GM18870 (cell line): ENCODE data around the gene SRGAP3.

Experiments
- ATAC-seq: cut with Tn5 transposase; IDR thresholded peaks from one replicate; pipeline ENCODE4 v1.9.1; 2021; ENCODE audit warnings: moderate library complexity; ENCODE audit not compliant: unreplicated experiment

SRGAP3 gene

GRCh38 chr3:8945890-8946600, 303.4 kb downstream of the SRGAP3 start:
- ATAC-seq = no peak

GRCh38 chr3:8942746-8943488, 306.5 kb downstream of the SRGAP3 start:
- no peak for ATAC-seq

GRCh38 chr3:8942115-8942514, 307.3 kb downstream of the SRGAP3 start:
- no peak for ATAC-seq

GRCh38 chr3:8938021-8938420, 311.4 kb downstream of the SRGAP3 start:
- no peak for ATAC-seq

- ATAC-seq = no peak
Measured at GRCh38 chr3:8937064-8938020, 312.1 kb downstream of the SRGAP3 start.

- ATAC-seq = no peak
Measured at GRCh38 chr3:8932507-8932906, 316.9 kb downstream of the SRGAP3 start.

- ATAC-seq = no peak
Measured at GRCh38 chr3:8931342-8931741, 318.1 kb downstream of the SRGAP3 start.
